ENCODE data around the gene RUNX3. TPM values are rescaled to one million over a fixed set of nuclear protein-coding genes. Genes with fewer than 3 reads are reported as not detected.

RUNX3 gene
- total and polyA plus RNA-seq, 2 donors (not counting 3 experiments of a cell fraction or from before 2014, with no cell fraction given) = not detected

GRCh38 chr1:24861821-24862727 is 68.0 kb downstream of the RUNX3 start:
- peaks cover 5% of the 10 kb centered on the region for H3K4me1 ChIP-seq (ENCODE audit: control insufficient read depth, extremely low read depth, insufficient read depth, low read length)
- BruUV-seq (replicated peaks) = no TSS peak
- no peak overlapping the region for H3K9ac ChIP-seq (replicated peaks; ENCODE audit: extremely low read depth, insufficient read depth, low read length)
- dilution Hi-C loops (cut with MboI; ENCODE audit: extremely low pct_ligation_motif_present, low sequenced_read_pairs) = no loop called here
- peaks cover 0 to 5% of the 10 kb centered on the region in 2 experiments for H3K27me3 ChIP-seq (ENCODE audit: control insufficient read depth in 2 of 2, insufficient read depth in 2 of 2, low read length in 2 of 2)
- DNase-seq (ENCODE audit: low read depth, low spot score) (no peak), FAIRE-seq (no peak)
- H3K27ac ChIP-seq (ENCODE audit: insufficient read depth, low read depth, low read length) = no peak overlapping the region
- intact Hi-C loops (cut with micrococcal nuclease) = no loop called here
- H3K36me3 ChIP-seq (ENCODE audit: control insufficient read depth in 2 of 2, extremely low read depth in 1 of 2, insufficient read depth in 2 of 2, low read length in 2 of 2) = no peaks in the 10 kb centered on the region
- no peaks in the 10 kb centered on the region for H3K79me2 ChIP-seq (ENCODE audit: control insufficient read depth, insufficient read depth, low read length)
- H3K4me2 ChIP-seq (ENCODE audit: insufficient read depth, low read length) = no peak overlapping the region
- H4K20me1 ChIP-seq (replicated peaks; ENCODE audit: control insufficient read depth, extremely low read depth, insufficient read depth, low read length) = no peaks in the 10 kb centered on the region
- no peak overlapping the region for H2AFZ ChIP-seq (ENCODE audit: low read depth, low read length)
- CTCF ChIA-PET = interaction anchor here (1.3 to 1.4 kb wide), 2 partner anchors 12 to 13 kb away, joined by 3 to 4 read pairs; no protein-coding TSS in a partner anchor
- POLR2A ChIA-PET = no interaction called here
- no peaks in the 10 kb centered on the region for H3K9me3 ChIP-seq (replicated peaks; ENCODE audit: control insufficient read depth, insufficient read depth, low read length)
- H3K9me1 ChIP-seq (replicated peaks; ENCODE audit: control insufficient read depth, extremely low read depth, insufficient read depth, low read length) = no peaks in the 10 kb centered on the region
- no peak overlapping the region for H3K4me3 ChIP-seq (replicated peaks in 1 of 3; ENCODE audit: insufficient read depth in 1 of 3, low read depth in 1 of 3, low read length in 3 of 3)
- TF ChIP-seq POLR2AphosphoS5 (IDR thresholded peaks at IDR 0.05; ENCODE audit: insufficient read depth, low read depth, low read length) = no peak
- peak in 1 of 2 donors; percentile 3 for TF ChIP-seq CTCF (IDR thresholded peaks at IDR 0.05; ENCODE audit: extremely low read depth in 1 of 2, insufficient read depth in 1 of 2, low read depth in 1 of 2, low read length in 2 of 2)

GRCh38 chr1:24860841-24861240 is 69.2 kb downstream of the RUNX3 start:
- DNase-seq (ENCODE audit: low read depth, low spot score) (no peak), FAIRE-seq (no peak)
- H4K20me1 ChIP-seq (replicated peaks; ENCODE audit: control insufficient read depth, extremely low read depth, insufficient read depth, low read length) = no peaks in the 10 kb centered on the region
- H3K36me3 ChIP-seq (ENCODE audit: control insufficient read depth in 2 of 2, extremely low read depth in 1 of 2, insufficient read depth in 2 of 2, low read length in 2 of 2) = no peaks in the 10 kb centered on the region
- no TSS peak for BruUV-seq (replicated peaks)
- TF ChIP-seq EZH2 (IDR thresholded peaks at IDR 0.05; ENCODE audit: borderline replicate concordance, low read depth, low read length, severe bottlenecking) = no peak
- no peak for TF ChIP-seq FOS (IDR thresholded peaks at IDR 0.05; ENCODE audit: borderline replicate concordance, insufficient read depth, low read length)
- no peak for TF ChIP-seq MYC (IDR thresholded peaks at IDR 0.05; ENCODE audit: low read depth, low read length)
- no peak for TF ChIP-seq POLR2A (IDR thresholded peaks at IDR 0.05; ENCODE audit: low read depth, low read length)
- TF ChIP-seq GATA2 (IDR thresholded peaks at IDR 0.05; ENCODE audit: insufficient read depth, insufficient read length, low read depth, low read length) = no peak
- no peak for TF ChIP-seq POLR2AphosphoS5 (IDR thresholded peaks at IDR 0.05; ENCODE audit: insufficient read depth, low read depth, low read length)
- TF ChIP-seq JUN (IDR thresholded peaks at IDR 0.05; ENCODE audit: borderline replicate concordance, insufficient read depth, insufficient read length, low read depth) = no peak
- TF ChIP-seq MAX (IDR thresholded peaks at IDR 0.05; ENCODE audit: insufficient read depth, insufficient read length) = no peak
- no peak for TF ChIP-seq CTCF (IDR thresholded peaks at IDR 0.05; ENCODE audit: extremely low read depth in 1 of 2, insufficient read depth in 1 of 2, low read depth in 1 of 2, low read length in 2 of 2)
- peaks cover 5% of the 10 kb centered on the region for H3K4me1 ChIP-seq (ENCODE audit: control insufficient read depth, extremely low read depth, insufficient read depth, low read length)
- no peak overlapping the region for H3K4me2 ChIP-seq (ENCODE audit: insufficient read depth, low read length)
- no peaks in the 10 kb centered on the region for H3K79me2 ChIP-seq (ENCODE audit: control insufficient read depth, insufficient read depth, low read length)
- POLR2A ChIA-PET = no interaction called here
- CTCF ChIA-PET = interaction anchor here (0.8 to 2.5 kb wide), 3 partner anchors 13 to 241 kb away, joined by 3 to 10 read pairs (median 5); no protein-coding TSS in a partner anchor
- dilution Hi-C loops (cut with MboI; ENCODE audit: extremely low pct_ligation_motif_present, low sequenced_read_pairs) (no loop called here), intact Hi-C loops (cut with micrococcal nuclease) (no loop called here)
- no peak overlapping the region for H2AFZ ChIP-seq (ENCODE audit: low read depth, low read length)
- no peaks in the 10 kb centered on the region for H3K9me1 ChIP-seq (replicated peaks; ENCODE audit: control insufficient read depth, extremely low read depth, insufficient read depth, low read length)
- no peak overlapping the region for H3K4me3 ChIP-seq (replicated peaks in 1 of 3; ENCODE audit: insufficient read depth in 1 of 3, low read depth in 1 of 3, low read length in 3 of 3)
- H3K27ac ChIP-seq (ENCODE audit: insufficient read depth, low read depth, low read length) = no peak overlapping the region
- H3K9ac ChIP-seq (replicated peaks; ENCODE audit: extremely low read depth, insufficient read depth, low read length) = no peak overlapping the region
- H3K27me3 ChIP-seq (ENCODE audit: control insufficient read depth in 2 of 2, insufficient read depth in 2 of 2, low read length in 2 of 2) = no peaks in the 10 kb centered on the region
- H3K9me3 ChIP-seq (replicated peaks; ENCODE audit: control insufficient read depth, insufficient read depth, low read length) = no peaks in the 10 kb centered on the region
